Brain microvascular endothelial cell (primary cell): ENCODE measurements around the gene CREB1.

ENCODE experiments used
- DNase-seq: peaks from one replicate; pipeline ENCODE4 v3.0.0-alpha.2; 2020
- H3K27ac ChIP-seq: fragments of 250-450 bp; sonication (Bioruptor Pico); 2 replicates; pipeline ENCODE4 v1.5.1; 2020; ENCODE audit warnings: mild to moderate bottlenecking, moderate library complexity
- H3K27me3 ChIP-seq: fragments of 250-450 bp; sonication (Bioruptor Pico); replicated peaks from 2 replicates; pipeline ENCODE4 v1.5.1; 2020; ENCODE audit warnings: mild to moderate bottlenecking
- H3K36me3 ChIP-seq: fragments of 250-450 bp; sonication (Bioruptor Pico); replicated peaks from 2 replicates; pipeline ENCODE4 v1.5.1; 2020; ENCODE audit warnings: mild to moderate bottlenecking
- H3K4me3 ChIP-seq: 2 replicates; pipeline ENCODE4 v1.5.1; 2011; ENCODE audit warnings: low read depth, mild to moderate bottlenecking, control low read depth, low read length, moderate library complexity
- in situ Hi-C: cut with HindIII; loops from 2 replicates; pipeline ENCODE4 v1.10.0; 2017; ENCODE audit warnings: low sequenced_read_pairs, low pct_ligation_motif_present
- TF ChIP-seq, protein P1 (sequence below): IDR thresholded peaks from 2 replicates; pipeline ENCODE4 v1.5.1; 2011; ENCODE audit warnings: low read depth, mild to moderate bottlenecking, moderate library complexity, low read length, control low read depth, inconsistent platforms; ENCODE audit errors: missing control alignments

Gene CREB1

GRCh38 chr2:207529330-207530159 lies at the start of gene CREB1:
Gene CREB1, plus strand, starts transcription at chr2:207529962. Its CDS starts 25,674 bp downstream, at chr2:207555636.
- peak within 1 kb of the TSS; percentile 92 for H3K4me3 ChIP-seq
- no peaks in the 10 kb centered on the region for H3K27me3 ChIP-seq
- TF ChIP-seq, protein P1, sequence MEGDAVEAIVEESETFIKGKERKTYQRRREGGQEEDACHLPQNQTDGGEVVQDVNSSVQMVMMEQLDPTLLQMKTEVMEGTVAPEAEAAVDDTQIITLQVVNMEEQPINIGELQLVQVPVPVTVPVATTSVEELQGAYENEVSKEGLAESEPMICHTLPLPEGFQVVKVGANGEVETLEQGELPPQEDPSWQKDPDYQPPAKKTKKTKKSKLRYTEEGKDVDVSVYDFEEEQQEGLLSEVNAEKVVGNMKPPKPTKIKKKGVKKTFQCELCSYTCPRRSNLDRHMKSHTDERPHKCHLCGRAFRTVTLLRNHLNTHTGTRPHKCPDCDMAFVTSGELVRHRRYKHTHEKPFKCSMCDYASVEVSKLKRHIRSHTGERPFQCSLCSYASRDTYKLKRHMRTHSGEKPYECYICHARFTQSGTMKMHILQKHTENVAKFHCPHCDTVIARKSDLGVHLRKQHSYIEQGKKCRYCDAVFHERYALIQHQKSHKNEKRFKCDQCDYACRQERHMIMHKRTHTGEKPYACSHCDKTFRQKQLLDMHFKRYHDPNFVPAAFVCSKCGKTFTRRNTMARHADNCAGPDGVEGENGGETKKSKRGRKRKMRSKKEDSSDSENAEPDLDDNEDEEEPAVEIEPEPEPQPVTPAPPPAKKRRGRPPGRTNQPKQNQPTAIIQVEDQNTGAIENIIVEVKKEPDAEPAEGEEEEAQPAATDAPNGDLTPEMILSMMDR = no peak
- H3K27ac ChIP-seq = peak within 1 kb of the TSS; percentile 94
- peak; percentile 99 for DNase-seq
- no peaks in the 10 kb centered on the region for H3K36me3 ChIP-seq
- in situ Hi-C loops = no loop called here

- Histone ChIP-seq H3K4me3 (no peak overlapping the region), H3K27me3 (no peaks in the 10 kb centered on the region), H3K36me3 (no peaks in the 10 kb centered on the region), H3K27ac (no peak overlapping the region)
- DNase-seq = no peak
- in situ Hi-C loops = no loop called here
- TF ChIP-seq, protein P1 = no peak
Measured at GRCh38 chr2:207480521-207481040, 49.2 kb upstream of the CREB1 start.

- H3K27ac ChIP-seq = no peak overlapping the region
- no peak for DNase-seq
Measured at GRCh38 chr2:207481924-207482323, 47.8 kb upstream of the CREB1 start.

DNA sequence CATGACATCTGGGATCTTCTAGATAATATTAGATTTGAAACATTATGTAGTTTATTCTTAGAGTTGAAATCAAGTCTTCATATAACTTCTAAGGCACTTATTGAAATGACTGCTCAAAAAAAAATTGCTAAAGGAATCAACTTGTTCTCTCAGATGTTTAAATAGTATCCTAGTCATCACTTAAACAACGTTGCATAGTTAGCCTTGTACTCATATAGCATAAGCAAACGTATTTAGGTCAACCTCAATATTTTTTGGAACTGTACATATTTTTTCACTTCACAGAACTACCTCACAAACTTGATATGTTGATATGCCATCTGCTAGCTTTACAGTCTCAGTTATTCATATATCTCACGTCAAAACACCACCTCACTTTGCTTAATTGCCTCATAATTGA lies 47.1 kb upstream of the CREB1 start:
- Histone ChIP-seq H3K4me3 (no peak overlapping the region), H3K36me3 (no peaks in the 10 kb centered on the region), H3K27me3 (no peaks in the 10 kb centered on the region), H3K27ac (peak overlapping the region; percentile 56)
- TF ChIP-seq, protein P1 = no peak
- in situ Hi-C loops = no loop called here
- DNase-seq = no peak

More at GRCh38 chr2:207481924-207482323, 47.8 kb upstream of the CREB1 start:
- in situ Hi-C loops = no loop called here
- no peak overlapping the region for H3K4me3 ChIP-seq
- H3K27me3 ChIP-seq = no peaks in the 10 kb centered on the region
- H3K36me3 ChIP-seq = no peaks in the 10 kb centered on the region
- TF ChIP-seq, protein P1 = no peak

DNA sequence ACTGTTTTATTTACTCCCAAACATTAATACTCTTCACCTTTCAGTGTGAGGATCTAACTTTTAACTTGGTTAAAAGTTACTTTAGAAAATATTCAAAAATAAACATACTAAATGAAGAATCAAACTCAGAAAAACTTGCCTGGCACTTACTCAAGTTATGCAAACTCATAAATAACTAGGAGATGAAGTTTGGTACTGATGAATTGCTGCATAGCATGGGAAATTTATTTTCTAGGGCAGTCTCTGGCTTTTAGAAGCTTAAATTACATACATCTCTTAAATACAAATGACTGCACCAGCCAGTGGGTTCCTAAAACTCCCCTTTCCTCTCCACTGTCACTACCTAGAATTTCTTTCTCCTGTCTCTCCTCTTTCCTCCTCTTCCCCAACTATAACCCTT lies 46.7 kb upstream of the CREB1 start:
- Histone ChIP-seq H3K27me3 (no peaks in the 10 kb centered on the region), H3K36me3 (no peaks in the 10 kb centered on the region), H3K27ac (peak overlapping the region; percentile 56), H3K4me3 (no peak overlapping the region)
- in situ Hi-C loops = no loop called here
- DNase-seq = no peak
- TF ChIP-seq, protein P1 = no peak
